Neuronal stem cell (in vitro differentiated cells): ENCODE results near the gene TMEM244.

Experiments used
- DNase-seq: peaks from one replicate; pipeline ENCODE4 v3.0.0-alpha.2; 2013; ENCODE audit warnings: low spot score
- H2AFZ ChIP-seq: one replicate; pipeline ENCODE4 v1.6.1; 2013; ENCODE audit warnings: mild to moderate bottlenecking, low read length, inconsistent platforms
- H2AK5ac ChIP-seq: 2 replicates; pipeline ENCODE4 v1.6.1; 2013; ENCODE audit warnings: low read depth, mild to moderate bottlenecking, inconsistent platforms, low read length, moderate library complexity, mixed read lengths
- H2BK120ac ChIP-seq: 2 replicates; pipeline ENCODE4 v1.6.1; 2013; ENCODE audit warnings: low read depth, mild to moderate bottlenecking, inconsistent platforms, low read length, moderate library complexity, mixed read lengths
- H2BK12ac ChIP-seq: one replicate; pipeline ENCODE4 v1.6.1; 2013; ENCODE audit warnings: low read length, inconsistent platforms
- H2BK15ac ChIP-seq: 2 replicates; pipeline ENCODE4 v1.6.1; 2013; ENCODE audit warnings: mild to moderate bottlenecking, low read length, inconsistent platforms, mixed read lengths
- H2BK5ac ChIP-seq: one replicate; pipeline ENCODE4 v1.6.1; 2013; ENCODE audit warnings: inconsistent platforms, mild to moderate bottlenecking, low read length, moderate library complexity
- H3K14ac ChIP-seq: one replicate; pipeline ENCODE4 v1.6.1; 2013; ENCODE audit warnings: low read length, inconsistent platforms
- H3K18ac ChIP-seq: 2 replicates; pipeline ENCODE4 v1.6.1; 2013; ENCODE audit warnings: low read length, inconsistent platforms
- H3K23ac ChIP-seq: 2 replicates; pipeline ENCODE4 v1.6.1; 2013; ENCODE audit warnings: low read depth, mild to moderate bottlenecking, mixed read lengths, low read length, inconsistent platforms; ENCODE audit not compliant: poor library complexity
- H3K27ac ChIP-seq: replicated peaks from 3 replicates; pipeline ENCODE4 v1.5.1; 2013; ENCODE audit warnings: low read length, inconsistent platforms
- H3K27me3 ChIP-seq, 3 experiments: 2 replicates each; pipeline ENCODE4 v1.6.1; 2013; ENCODE audit warnings: low read length in 3 of 3, mild to moderate bottlenecking in 2 of 3, inconsistent platforms in 1 of 3, low read depth in 1 of 3, mixed read lengths in 1 of 3, moderate library complexity in 1 of 3; ENCODE audit not compliant: control insufficient read depth in 3 of 3, insufficient read depth in 3 of 3
- H3K36me3 ChIP-seq, 2 donors: replicated peaks in 1 of 2; 2 replicates each; pipeline ENCODE4 v1.6.1; 2013; ENCODE audit warnings: low read length in 2 of 2; ENCODE audit not compliant: control insufficient read depth in 2 of 2, insufficient read depth in 2 of 2
- H3K4ac ChIP-seq: 2 replicates; pipeline ENCODE4 v1.6.1; 2013; ENCODE audit warnings: inconsistent platforms, mild to moderate bottlenecking, low read length, moderate library complexity
- H3K4me1 ChIP-seq, 2 donors: 1 replicate in 1 of 2; 2 replicates in 1 of 2; pipeline ENCODE4 v1.6.1; 2013; ENCODE audit warnings: low read length in 2 of 2, low read depth in 1 of 2; ENCODE audit not compliant: control insufficient read depth in 2 of 2, insufficient read depth in 1 of 2
- H3K4me2 ChIP-seq: one replicate; pipeline ENCODE4 v1.6.1; 2013; ENCODE audit warnings: mild to moderate bottlenecking, low read length, inconsistent platforms; ENCODE audit not compliant: insufficient read depth, poor library complexity, severe bottlenecking
- H3K4me3 ChIP-seq, 2 donors: 2 replicates each; pipeline ENCODE4 v1.5.1; 2013; ENCODE audit warnings: low read length in 2 of 2, mild to moderate bottlenecking in 2 of 2, inconsistent platforms in 1 of 2, moderate library complexity in 1 of 2
- H3K79me1 ChIP-seq: one replicate; pipeline ENCODE4 v1.6.1; 2013; ENCODE audit warnings: low read depth, mild to moderate bottlenecking, inconsistent platforms, low read length, moderate library complexity
- H3K9ac ChIP-seq: one replicate; pipeline ENCODE4 v1.6.1; 2013; ENCODE audit warnings: mild to moderate bottlenecking, low read depth, low read length, inconsistent platforms; ENCODE audit not compliant: poor library complexity
- H3K9me3 ChIP-seq, 2 donors: replicated peaks in 1 of 2; 2 replicates each; pipeline versions ENCODE3 to v1.6.1; 2013; ENCODE audit warnings: low read length in 2 of 2, mild to moderate bottlenecking in 2 of 2, inconsistent platforms in 1 of 2, low read depth in 1 of 2, mixed read lengths in 1 of 2, moderate library complexity in 1 of 2; ENCODE audit not compliant: control insufficient read depth in 2 of 2, insufficient read depth in 1 of 2
- H4K8ac ChIP-seq: one replicate; pipeline ENCODE4 v1.6.1; 2013; ENCODE audit warnings: low read depth, mild to moderate bottlenecking, inconsistent platforms, low read length, moderate library complexity
- H4K91ac ChIP-seq: one replicate; pipeline ENCODE4 v1.6.1; 2013; ENCODE audit warnings: low read length, low read depth, mild to moderate bottlenecking, inconsistent platforms; ENCODE audit not compliant: poor library complexity
- WGBS, 2 donors: extraction: QIAGEN DNeasy Blood & Tissue Kit; methylation state at CpG; one replicate each; pipeline ENCODE4 v1.1.7; 2013; ENCODE audit warnings: missing lambda C conversion rate in 2 of 2, mixed read lengths in 1 of 2; ENCODE audit not compliant: insufficient read length in 2 of 2, insufficient replicate concordance in 1 of 2; ENCODE audit errors: extremely low coverage in 2 of 2; 5-methylcytosine and 5-hydroxymethylcytosine counted together

Gene TMEM244

GRCh38 chr6:129789974-129790373, 71.1 kb downstream of the TMEM244 start:
- Histone ChIP-seq H3K4ac (no peak overlapping the region), H2AK5ac (no peak overlapping the region), H3K27me3 (no peaks in the 10 kb centered on the region), H3K9me3 (peaks cover 0 to 3% of the 10 kb centered on the region in 2 donors), H2BK5ac (no peak overlapping the region), H3K4me1 (peaks cover 0 to 1% of the 10 kb centered on the region in 2 donors), H3K18ac (no peak overlapping the region), H3K14ac (no peak overlapping the region), H3K27ac (no peak overlapping the region), H2AFZ (no peak overlapping the region), H2BK120ac (no peak overlapping the region), H2BK15ac (no peak overlapping the region), H3K9ac (no peak overlapping the region), H2BK12ac (no peak overlapping the region), H4K8ac (no peak overlapping the region), H3K4me2 (no peak overlapping the region), H3K23ac (no peak overlapping the region), H3K4me3 (no peak overlapping the region), H3K36me3 (no peaks in the 10 kb centered on the region), H4K91ac (no peak overlapping the region), H3K79me1 (no peaks in the 10 kb centered on the region)
- no peak for DNase-seq

DNA sequence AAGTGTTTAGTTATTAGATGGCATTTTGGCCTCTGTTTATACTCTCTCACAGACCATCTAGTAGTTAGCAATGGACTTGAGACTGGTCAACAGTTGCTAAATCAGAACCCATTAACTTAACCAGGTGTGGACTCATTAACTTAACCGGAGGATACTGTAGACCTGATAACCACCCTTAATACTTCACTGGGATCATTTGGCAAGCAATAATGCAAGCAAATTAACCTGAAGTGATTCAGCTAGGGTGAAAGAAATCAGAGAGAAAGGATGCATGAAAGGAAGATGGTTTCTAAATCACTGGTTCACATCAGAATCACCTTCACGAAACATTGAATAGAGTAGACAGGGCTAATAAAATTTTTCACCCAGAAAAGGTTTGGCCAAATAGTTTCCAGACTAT, 73.3 kb downstream of the TMEM244 start:
- Histone ChIP-seq H4K8ac (no peak overlapping the region), H3K4ac (no peak overlapping the region), H2BK15ac (no peak overlapping the region), H3K9me3 (no peaks in the 10 kb centered on the region), H3K4me1 (peaks cover 0 to 3% of the 10 kb centered on the region in 2 donors), H3K18ac (no peak overlapping the region), H3K4me2 (no peak overlapping the region), H3K27me3 (no peaks in the 10 kb centered on the region), H2AK5ac (no peak overlapping the region), H3K14ac (no peak overlapping the region), H2BK120ac (no peak overlapping the region), H2BK5ac (no peak overlapping the region), H2BK12ac (no peak overlapping the region), H3K4me3 (no peak overlapping the region), H2AFZ (no peak overlapping the region), H3K9ac (no peak overlapping the region), H3K23ac (no peak overlapping the region), H3K27ac (no peak overlapping the region), H3K36me3 (no peaks in the 10 kb centered on the region), H3K79me1 (no peaks in the 10 kb centered on the region), H4K91ac (no peak overlapping the region)
- no peak for DNase-seq
- no CpG with 5 or more reads among the region's 2 CpGs for WGBS, 2 donors

DNA sequence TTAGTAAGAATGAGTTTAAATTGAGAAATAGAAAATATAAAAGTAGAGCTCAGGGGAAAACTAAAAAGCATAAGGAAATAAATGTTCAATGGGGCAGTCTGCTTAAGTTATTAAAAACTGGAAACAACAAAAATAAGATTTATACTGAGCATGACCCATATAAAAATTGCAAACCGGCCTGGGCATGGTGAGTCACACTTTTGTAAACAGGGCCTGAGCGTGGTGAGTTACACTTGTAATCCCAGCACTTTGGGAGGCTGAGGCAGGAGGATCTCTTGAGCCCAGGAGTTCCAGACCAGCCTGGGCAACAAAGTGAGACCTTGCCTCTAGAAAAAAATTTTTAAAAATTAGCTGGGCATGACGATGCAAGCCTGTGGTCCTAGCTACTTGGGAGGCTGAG, 74.6 kb downstream of the TMEM244 start:
- no peak overlapping the region for H4K91ac ChIP-seq
- no peak overlapping the region for H2AFZ ChIP-seq
- DNase-seq: no peak
- no peak overlapping the region for H3K4ac ChIP-seq
- H3K4me3 ChIP-seq: no peak overlapping the region
- no peaks in the 10 kb centered on the region for H3K27me3 ChIP-seq
- no peak overlapping the region for H3K4me2 ChIP-seq
- no peak overlapping the region for H2BK15ac ChIP-seq
- H3K4me1 ChIP-seq: peaks cover 0 to 3% of the 10 kb centered on the region in 2 donors
- H3K79me1 ChIP-seq: no peaks in the 10 kb centered on the region
- H2BK12ac ChIP-seq: no peak overlapping the region
- H2AK5ac ChIP-seq: no peak overlapping the region
- H3K9ac ChIP-seq: no peak overlapping the region
- no peak overlapping the region for H2BK120ac ChIP-seq
- no CpG with 5 or more reads among the region's 3 CpGs for WGBS, 2 donors
- H3K18ac ChIP-seq: no peak overlapping the region
- no peaks in the 10 kb centered on the region for H3K9me3 ChIP-seq
- no peak overlapping the region for H4K8ac ChIP-seq
- H3K14ac ChIP-seq: no peak overlapping the region
- no peak overlapping the region for H3K27ac ChIP-seq
- no peak overlapping the region for H3K23ac ChIP-seq
- no peaks in the 10 kb centered on the region for H3K36me3 ChIP-seq
- H2BK5ac ChIP-seq: no peak overlapping the region

GRCh38 chr6:129785756-129786135, 75.4 kb downstream of the TMEM244 start:
- H3K4ac ChIP-seq: no peak overlapping the region
- no peak overlapping the region for H2AFZ ChIP-seq
- no peak overlapping the region for H3K14ac ChIP-seq
- no peak for DNase-seq
- H3K4me3 ChIP-seq: no peak overlapping the region
- H2BK15ac ChIP-seq: no peak overlapping the region
- H2AK5ac ChIP-seq: no peak overlapping the region
- no peak overlapping the region for H4K8ac ChIP-seq
- no CpG with 5 or more reads among the region's 1 CpG for WGBS, 2 donors
- H3K4me1 ChIP-seq: peaks cover 0 to 3% of the 10 kb centered on the region in 2 donors
- H3K27ac ChIP-seq: no peak overlapping the region
- H3K36me3 ChIP-seq: no peaks in the 10 kb centered on the region
- no peaks in the 10 kb centered on the region for H3K79me1 ChIP-seq
- H3K4me2 ChIP-seq: no peak overlapping the region
- H4K91ac ChIP-seq: no peak overlapping the region
- no peak overlapping the region for H3K18ac ChIP-seq
- H2BK5ac ChIP-seq: no peak overlapping the region
- no peak overlapping the region for H3K23ac ChIP-seq
- no peaks in the 10 kb centered on the region for H3K27me3 ChIP-seq
- H3K9me3 ChIP-seq: no peaks in the 10 kb centered on the region
- no peak overlapping the region for H2BK12ac ChIP-seq
- H3K9ac ChIP-seq: no peak overlapping the region
- H2BK120ac ChIP-seq: no peak overlapping the region
